GM21447 (cell line): ENCODE measurements around the gene PLEKHS1.

Source experiments
- ATAC-seq: cut with Tn5 transposase; IDR thresholded peaks from one replicate; pipeline ENCODE4 v1.9.1; 2021; ENCODE audit not compliant: unreplicated experiment

Gene PLEKHS1

DNA sequence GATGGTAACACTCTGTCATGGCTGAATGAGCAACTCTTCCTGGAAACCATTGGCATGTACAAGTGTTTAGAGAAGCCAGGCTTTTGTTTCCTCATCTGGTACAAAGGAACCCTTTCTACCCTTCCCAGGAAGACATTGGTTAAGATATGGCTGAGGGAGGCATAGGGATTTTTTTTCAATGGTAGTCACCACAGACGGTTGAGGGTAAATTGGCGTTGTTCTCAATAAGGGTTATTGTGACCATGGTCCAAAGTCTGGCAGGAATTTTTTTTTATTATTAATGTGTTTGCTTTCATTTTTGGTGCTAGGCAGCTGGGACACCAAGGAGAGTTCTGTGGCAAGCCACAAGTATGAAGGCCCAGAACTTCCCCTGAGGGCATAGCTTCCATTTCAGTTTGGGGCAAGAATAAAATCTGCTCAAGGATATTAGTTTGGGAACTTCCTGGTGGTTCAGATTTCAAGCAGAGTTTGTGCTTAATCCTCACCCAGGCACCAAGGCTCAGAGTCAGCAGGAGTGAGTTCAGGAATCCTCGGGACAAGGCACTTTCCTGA lies at the start of gene PLEKHS1:
Gene PLEKHS1, plus strand, starts transcription at position 502 of the 552 bp plus-strand sequence. CDS start 3,596 bp downstream, outside the sequence.
- no peak for ATAC-seq

GRCh38 chr10:113704637-113705343 lies 46.7 kb upstream of the PLEKHS1 start:
- no peak for ATAC-seq

- no peak for ATAC-seq
Observed at GRCh38 chr10:113705344-113705652, 46.2 kb upstream of the PLEKHS1 start.

GRCh38 chr10:113706623-113707022 lies 44.9 kb upstream of the PLEKHS1 start:
- no peak for ATAC-seq

GRCh38 chr10:113708640-113709039 lies 42.8 kb upstream of the PLEKHS1 start:
- ATAC-seq = no peak

GRCh38 chr10:113709221-113709838 lies 42.2 kb upstream of the PLEKHS1 start:
- no peak for ATAC-seq

GRCh38 chr10:113711142-113711541 lies 40.3 kb upstream of the PLEKHS1 start:
- ATAC-seq = no peak

DNA sequence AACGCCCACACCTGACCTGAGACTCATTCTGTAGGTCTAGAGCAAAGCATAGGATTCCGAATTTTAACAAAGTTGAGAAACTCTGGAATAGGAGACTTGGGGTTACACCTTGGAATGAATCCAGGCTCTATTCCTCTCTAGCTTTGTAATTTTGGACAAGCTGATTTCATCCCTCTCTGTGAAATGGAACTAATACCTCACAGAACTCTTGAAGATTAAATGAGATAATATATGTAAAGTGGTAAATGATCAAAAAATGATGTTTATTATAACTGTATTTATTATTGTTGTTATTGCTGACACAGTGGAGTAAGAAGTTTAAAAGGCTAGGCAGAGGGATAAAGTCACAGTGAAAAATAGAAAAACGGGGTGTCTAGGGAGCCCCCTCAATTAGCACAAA lies 39.5 kb upstream of the PLEKHS1 start:
- no peak for ATAC-seq

DNA sequence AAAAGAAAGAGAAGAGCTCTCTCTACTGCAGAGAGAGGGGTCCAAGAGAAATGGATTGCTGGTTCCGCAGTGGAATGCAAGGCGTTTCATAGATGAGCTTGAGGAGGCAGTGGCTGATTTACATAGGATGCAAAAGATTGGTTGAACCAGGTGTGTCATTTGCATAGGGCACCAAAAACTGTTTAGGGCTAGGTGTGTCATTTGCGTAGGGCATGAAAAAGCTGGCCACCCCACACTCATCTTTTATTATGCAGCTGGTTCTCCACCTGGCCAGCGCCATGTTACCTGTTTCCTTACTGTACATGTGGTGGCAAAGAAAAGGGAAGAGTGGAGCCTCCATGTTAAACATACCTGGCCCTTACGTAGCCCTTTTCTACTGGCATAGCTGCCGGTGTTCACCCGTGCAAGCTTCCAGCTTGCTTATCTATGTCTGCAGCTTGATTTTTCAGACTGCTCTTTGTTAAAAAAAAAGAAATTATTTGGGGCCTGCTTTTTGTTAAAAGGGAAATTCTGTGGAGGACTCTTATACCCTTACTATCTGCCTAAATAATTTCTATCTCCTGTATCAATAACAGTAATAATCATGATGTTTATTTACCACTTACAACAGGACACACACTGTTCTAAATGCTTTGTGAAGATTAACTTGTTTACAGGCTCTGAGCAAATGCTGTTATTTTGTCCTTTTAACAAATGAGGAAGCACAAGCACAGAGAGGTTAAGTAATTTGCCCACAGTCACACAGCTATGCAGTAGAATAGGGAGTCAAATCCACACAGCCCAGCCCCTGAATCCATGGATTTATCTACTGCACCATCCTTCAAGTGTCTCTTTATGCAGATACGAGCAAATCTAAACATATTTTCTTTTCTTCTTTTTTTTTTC lies 38.5 kb upstream of the PLEKHS1 start:
- ATAC-seq = no peak

GRCh38 chr10:113713640-113713982 lies 37.9 kb upstream of the PLEKHS1 start:
- no peak for ATAC-seq

DNA sequence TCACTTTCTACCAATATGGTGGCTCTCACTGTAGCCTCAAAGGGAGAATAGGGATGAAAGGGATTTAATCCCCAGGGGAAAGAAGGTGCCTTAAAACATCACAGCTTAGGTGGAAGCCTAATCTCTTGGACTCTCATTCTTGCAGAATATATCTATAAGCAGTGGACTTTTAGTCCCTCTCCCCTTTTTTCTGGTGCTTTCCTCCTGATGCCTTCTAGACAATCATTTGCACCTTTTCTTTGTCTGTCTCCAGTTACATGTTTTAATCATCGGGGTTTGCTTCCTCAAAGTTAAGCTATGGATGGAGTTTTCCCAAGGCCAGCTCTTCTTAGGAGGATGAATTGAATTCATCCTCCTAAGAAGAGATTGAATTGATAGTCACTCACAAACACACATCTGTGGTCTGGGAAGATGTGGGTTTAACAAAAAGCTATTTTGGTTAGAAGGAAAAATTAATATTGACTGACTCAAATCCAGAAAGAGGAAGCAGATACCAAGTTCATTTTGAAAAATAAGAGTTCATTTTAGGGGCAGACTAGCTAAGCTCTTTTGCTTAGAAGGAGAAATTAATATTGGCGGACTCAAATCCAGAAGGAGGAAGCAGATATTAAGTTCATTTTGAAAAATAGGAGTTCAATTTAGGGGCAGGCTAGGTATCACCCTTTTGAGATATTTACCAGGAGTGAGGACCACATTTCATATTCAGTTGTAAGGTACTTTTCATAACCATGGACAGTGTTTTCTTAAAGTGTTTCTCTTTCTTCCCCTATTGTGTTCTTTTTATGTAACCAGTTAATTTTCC lies 35.2 kb upstream of the PLEKHS1 start:
- ATAC-seq = no peak

- no peak for ATAC-seq
Observed at GRCh38 chr10:113718969-113719822, 32.3 kb upstream of the PLEKHS1 start.

DNA sequence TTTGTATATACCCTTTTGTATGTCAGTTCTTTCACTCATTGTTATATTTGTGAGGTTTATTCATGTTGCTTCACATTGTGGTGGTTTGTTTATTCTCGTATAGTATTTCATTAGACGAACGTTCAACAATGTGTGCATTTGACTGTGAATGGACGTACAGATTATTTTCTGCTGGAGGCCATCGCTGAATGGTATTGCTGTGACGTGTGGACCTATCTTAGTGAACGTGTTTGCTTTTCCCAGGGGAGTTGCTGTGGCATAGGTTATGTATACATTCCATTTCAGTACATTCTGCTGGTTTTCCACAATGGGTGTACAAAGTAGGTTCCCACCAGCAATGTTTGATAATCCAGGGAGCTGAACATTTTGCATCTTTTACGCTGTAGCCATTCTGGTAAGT lies 31.1 kb upstream of the PLEKHS1 start:
- ATAC-seq = no peak

- ATAC-seq = no peak
Observed at GRCh38 chr10:113732160-113732881, 19.2 kb upstream of the PLEKHS1 start.

DNA sequence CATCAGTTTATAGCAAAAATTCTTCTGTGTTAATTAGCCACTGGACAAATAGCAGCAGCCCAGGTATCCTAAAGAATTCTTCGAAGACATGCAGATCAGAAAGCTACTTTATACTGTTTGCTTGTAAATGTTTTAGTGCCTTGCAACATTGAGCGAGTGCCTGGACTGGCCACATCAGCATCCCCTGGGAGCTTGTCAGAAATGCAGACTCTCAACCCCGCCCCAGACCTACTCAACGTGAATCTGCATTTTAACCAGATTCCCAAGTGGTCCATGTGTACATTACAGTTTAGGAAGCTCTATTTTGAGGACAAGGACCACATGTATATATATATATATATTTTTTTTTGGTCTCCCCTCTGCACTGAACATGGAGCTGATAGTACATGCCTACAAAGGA lies 18.5 kb upstream of the PLEKHS1 start:
- ATAC-seq = no peak

DNA sequence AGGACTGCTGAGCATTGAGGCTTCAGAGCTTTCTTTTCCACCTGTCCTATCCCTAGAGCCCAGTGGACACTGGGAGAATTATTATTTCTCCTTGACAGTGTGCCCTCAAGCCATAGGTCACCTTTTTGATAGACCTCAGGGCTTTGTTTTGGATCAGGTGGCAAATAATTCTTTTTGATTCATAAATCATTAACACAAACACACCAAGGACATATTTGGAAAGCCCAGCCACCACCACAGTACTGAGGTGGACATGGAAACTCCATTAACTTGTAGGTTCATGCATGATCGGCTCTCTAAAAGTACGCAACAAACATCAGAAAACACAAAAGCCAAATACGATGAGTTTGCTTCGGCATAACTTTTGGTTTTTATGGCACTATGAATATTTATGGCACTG lies 17.8 kb upstream of the PLEKHS1 start:
- no peak for ATAC-seq

GRCh38 chr10:113735913-113736312 lies 15.6 kb upstream of the PLEKHS1 start:
- ATAC-seq = peak; percentile 83

DNA sequence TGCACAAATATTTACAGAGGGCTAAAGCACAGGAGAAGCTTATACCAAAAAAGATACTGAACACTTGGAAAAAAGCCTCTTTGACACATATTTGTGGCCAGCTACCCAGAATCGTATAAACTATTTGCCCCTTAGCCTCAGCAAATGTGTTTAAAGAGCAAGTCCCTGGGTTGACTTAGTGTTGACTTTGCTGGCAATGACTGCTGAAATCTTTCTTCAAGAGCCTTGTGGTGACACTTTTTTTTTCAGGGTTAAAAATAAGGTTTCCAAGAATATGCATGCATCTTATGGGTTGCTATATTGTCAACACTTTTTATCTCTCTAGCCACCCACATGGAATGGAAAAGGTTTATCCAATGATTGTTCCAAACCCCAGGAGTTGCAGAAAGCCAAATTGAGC lies 14.9 kb upstream of the PLEKHS1 start:
- no peak for ATAC-seq

DNA sequence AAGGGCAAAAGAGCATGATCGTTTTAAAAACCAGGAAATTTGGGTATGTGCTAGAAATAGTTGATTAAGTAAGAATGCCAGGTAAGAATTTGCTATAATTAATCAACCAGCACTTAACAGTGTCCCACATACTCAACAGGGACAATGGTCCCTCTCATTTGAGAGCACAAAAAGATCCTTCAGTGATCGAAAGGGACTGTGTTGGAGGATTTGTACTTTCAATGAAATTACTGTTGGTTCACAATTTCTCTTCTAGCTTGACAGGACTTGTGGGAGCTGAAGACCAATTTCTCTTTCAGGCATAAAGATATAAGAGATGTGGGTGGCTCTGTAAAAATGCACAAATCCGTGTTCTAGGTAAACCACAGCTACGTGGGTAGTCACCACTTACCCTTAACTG lies 12.5 kb upstream of the PLEKHS1 start:
- no peak for ATAC-seq
